ENCODE results near the gene PKN2. TPM values are rescaled to one million over a fixed set of nuclear protein-coding genes. Genes with fewer than 3 reads are reported as not detected.

The PKN2 gene
- total RNA-seq, 2 donors from 2014 or later = 64.6 to 71.1 TPM

- H3K9ac ChIP-seq (ENCODE audit: extremely low read depth, low read length, poor library complexity, severe bottlenecking) = no peak overlapping the region
- H3K4me1 ChIP-seq (ENCODE audit: control insufficient read depth, insufficient read depth, low read length) = peaks cover 3% of the 10 kb centered on the region
- no peaks in the 10 kb centered on the region for H3K36me3 Mint-ChIP-seq (ENCODE audit: low read depth)
- no peak overlapping the region for H3K4me3 Mint-ChIP-seq
- TF ChIP-seq CTCF (conservative IDR thresholded peaks at IDR 0.05) = no peak
- H3K9me3 ChIP-seq (ENCODE audit: control insufficient read depth, low read length) = no peaks in the 10 kb centered on the region
- H3K27ac ChIP-seq (ENCODE audit: low read depth, low read length) = no peak overlapping the region
- no peaks in the 10 kb centered on the region for H3K27me3 ChIP-seq (ENCODE audit: control insufficient read depth, insufficient read depth, low read length, poor library complexity, severe bottlenecking)
- no peak overlapping the region for H3K4me3 ChIP-seq (ENCODE audit: low read length)
- peaks cover 4% of the 10 kb centered on the region for H3K27me3 Mint-ChIP-seq (ENCODE audit: insufficient read depth)
- DNase-seq = no peak
- H3K9me3 Mint-ChIP-seq = no peaks in the 10 kb centered on the region
- H3K27ac Mint-ChIP-seq = no peak overlapping the region
- H3K4me1 Mint-ChIP-seq = peaks cover 18% of the 10 kb centered on the region
- no peaks in the 10 kb centered on the region for H3K36me3 ChIP-seq (ENCODE audit: control insufficient read depth, insufficient read depth, low read length)
- 90 to 100% methylated on average over 1 to 3 of the region's 3 CpGs for WGBS, 2 experiments (ENCODE audit: insufficient coverage in 1 of 2, insufficient read length in 1 of 2)
These were observed 3.6 kb upstream of the PKN2 start for GRCh38 chr1:88680471-88680870.

GRCh38 chr1:88680911-88681622 lies 3.0 kb upstream of the PKN2 start:
- H3K36me3 Mint-ChIP-seq (ENCODE audit: low read depth) = no peaks in the 10 kb centered on the region
- no peaks in the 10 kb centered on the region for H3K9me3 ChIP-seq (ENCODE audit: control insufficient read depth, low read length)
- 80 to 100% methylated on average over 1 to 2 of the region's 3 CpGs for WGBS, 2 experiments (ENCODE audit: insufficient coverage in 1 of 2, insufficient read length in 1 of 2)
- H3K9ac ChIP-seq (ENCODE audit: extremely low read depth, low read length, poor library complexity, severe bottlenecking) = no peak overlapping the region
- no peak for DNase-seq
- H3K36me3 ChIP-seq (ENCODE audit: control insufficient read depth, insufficient read depth, low read length) = no peaks in the 10 kb centered on the region
- no peak overlapping the region for H3K27ac Mint-ChIP-seq
- TF ChIP-seq CTCF (conservative IDR thresholded peaks at IDR 0.05) = no peak
- H3K4me3 Mint-ChIP-seq = no peak overlapping the region
- no peaks in the 10 kb centered on the region for H3K9me3 Mint-ChIP-seq
- no peaks in the 10 kb centered on the region for H3K27me3 ChIP-seq (ENCODE audit: control insufficient read depth, insufficient read depth, low read length, poor library complexity, severe bottlenecking)
- no peak overlapping the region for H3K4me3 ChIP-seq (ENCODE audit: low read length)
- peaks cover 18% of the 10 kb centered on the region for H3K4me1 Mint-ChIP-seq
- peaks cover 3% of the 10 kb centered on the region for H3K4me1 ChIP-seq (ENCODE audit: control insufficient read depth, insufficient read depth, low read length)
- peaks cover 1% of the 10 kb centered on the region for H3K27me3 Mint-ChIP-seq (ENCODE audit: insufficient read depth)
- H3K27ac ChIP-seq (ENCODE audit: low read depth, low read length) = no peak overlapping the region

- no peaks in the 10 kb centered on the region for H3K9me3 ChIP-seq (ENCODE audit: control insufficient read depth, low read length)
- peaks cover 23% of the 10 kb centered on the region for H3K4me1 Mint-ChIP-seq
- H3K4me3 Mint-ChIP-seq = peak overlapping the region; percentile 91
- TF ChIP-seq CTCF (conservative IDR thresholded peaks at IDR 0.05) = peak; percentile 9
- WGBS, 2 experiments (ENCODE audit: insufficient coverage in 1 of 2, insufficient read length in 1 of 2) = 0% methylated on average over 16 to 58 of the region's 58 CpGs
- peak; percentile 89 for DNase-seq
- H3K27ac Mint-ChIP-seq = peak overlapping the region; percentile 96
- H3K9me3 Mint-ChIP-seq = no peaks in the 10 kb centered on the region
- H3K4me3 ChIP-seq (ENCODE audit: low read length) = peak overlapping the region; percentile 100
- peaks cover 14% of the 10 kb centered on the region for H3K36me3 Mint-ChIP-seq (ENCODE audit: low read depth)
- H3K27me3 Mint-ChIP-seq (ENCODE audit: insufficient read depth) = no peaks in the 10 kb centered on the region
- no peaks in the 10 kb centered on the region for H3K36me3 ChIP-seq (ENCODE audit: control insufficient read depth, insufficient read depth, low read length)
- peaks cover 3% of the 10 kb centered on the region for H3K4me1 ChIP-seq (ENCODE audit: control insufficient read depth, insufficient read depth, low read length)
- H3K27ac ChIP-seq (ENCODE audit: low read depth, low read length) = peak overlapping the region; percentile 96
- no peaks in the 10 kb centered on the region for H3K27me3 ChIP-seq (ENCODE audit: control insufficient read depth, insufficient read depth, low read length, poor library complexity, severe bottlenecking)
- peak overlapping the region; percentile 85 for H3K9ac ChIP-seq (ENCODE audit: extremely low read depth, low read length, poor library complexity, severe bottlenecking)
These were observed 597 bp downstream of the PKN2 start for GRCh38 chr1:88684482-88685258.
